HepG2 (cell line): ENCODE results near the gene SOX13. TPM values are rescaled to one million over a fixed set of nuclear protein-coding genes. Genes with fewer than 3 reads are reported as not detected.

Experiments used
- KLF12 ChIP-seq: sonication (generic); formaldehyde crosslinking; IDR thresholded peaks from 2 replicates; pipeline ENCODE4 v1.4.0; 2020; ENCODE audit warnings: missing genetic modification reagents, borderline replicate concordance
- RELA ChIP-seq: sonication (generic); formaldehyde crosslinking; IDR thresholded peaks from 2 replicates; pipeline ENCODE4 v1.4.0; 2020; ENCODE audit warnings: missing genetic modification reagents
- TBL1XR1 ChIP-seq: fragments of 150-350 bp; IDR thresholded peaks from 2 replicates; pipeline ENCODE4 v1.6.1; 2014; ENCODE audit warnings: borderline replicate concordance, low read length; ENCODE audit not compliant: partially characterized antibody
- TCF12 ChIP-seq, 2 experiments: fragments of 450-650 bp in 1 of 2; sonication (generic) in 1 of 2; formaldehyde crosslinking in 1 of 2; IDR thresholded peaks; 2 replicates each; pipeline versions ENCODE4 v1.6.1 to v1.8.0; 2017 to 2022; ENCODE audit warnings: antibody characterized with exemption in 1 of 2, mild to moderate bottlenecking in 1 of 2, missing genetic modification reagents in 1 of 2, moderate library complexity in 1 of 2
- polyA plus RNA-seq, 8 experiments: library from polyadenylated mRNA; depleted of rRNA in 3 of 8; stranded (reverse) in 7 of 8; unstranded in 1 of 8; fragments of >200 nt; fragmentation: Illumina TruSeq in 4 of 8; extraction: Trizol in 4 of 8; gene quantifications; 2 replicates each; pipeline versions ENCODE4 v1.2.1 to v1.2.3, GENCODE V29; 2011 to 2016; ENCODE audit warnings: low read depth in 4 of 8, missing spikeins in 1 of 8, mixed read lengths in 1 of 8; ENCODE audit not compliant: insufficient read depth in 1 of 8
- total RNA-seq, 5 experiments: library from RNA; depleted of rRNA; stranded (reverse); fragments of >200 nt; fragmentation: Illumina TruSeq; extraction: Trizol; gene quantifications; 2 replicates each; pipeline ENCODE4 v1.2.3, GENCODE V29; 2016; ENCODE audit warnings: low read depth in 1 of 5
- TF ChIP-seq, protein P1 (sequence below): sonication (generic); formaldehyde crosslinking; IDR thresholded peaks from 2 replicates; pipeline ENCODE4 v1.8.0; 2022; ENCODE audit warnings: missing genetic modification reagents, mild to moderate bottlenecking, borderline replicate concordance
- TF ChIP-seq, protein P2 (sequence below): sonication (generic); formaldehyde crosslinking; IDR thresholded peaks from 2 replicates; pipeline ENCODE4 v1.4.0; 2020; ENCODE audit warnings: missing genetic modification reagents, mild to moderate bottlenecking, borderline replicate concordance
- TF ChIP-seq, protein P3 (sequence below): sonication (generic); formaldehyde crosslinking; IDR thresholded peaks from one replicate; pipeline ENCODE4 v1.5.1; 2020; ENCODE audit warnings: mild to moderate bottlenecking, missing genetic modification reagents; ENCODE audit errors: not compliant biosample characterization
- TF ChIP-seq, protein P4 (sequence below), 2 experiments: sonication (generic) in 1 of 2; formaldehyde crosslinking in 1 of 2; IDR thresholded peaks; 2 replicates each; pipeline versions ENCODE4 v1.4.0 to v1.6.1; 2018 to 2020; ENCODE audit warnings: missing genetic modification reagents in 2 of 2, borderline replicate concordance in 1 of 2, low read depth in 1 of 2, mild to moderate bottlenecking in 1 of 2, missing biosample characterization in 1 of 2
- TF ChIP-seq, protein P5 (sequence below): sonication (generic); formaldehyde crosslinking; IDR thresholded peaks from 2 replicates; pipeline ENCODE4 v1.8.1; 2022; ENCODE audit warnings: low read depth, mild to moderate bottlenecking, missing genetic modification reagents

Gene SOX13
- total and polyA plus RNA-seq, 2 of the 13 experiments (the other 11 are each of a cell fraction or from before 2014, with no cell fraction given), result 13.3 to 15.8 TPM

DNA sequence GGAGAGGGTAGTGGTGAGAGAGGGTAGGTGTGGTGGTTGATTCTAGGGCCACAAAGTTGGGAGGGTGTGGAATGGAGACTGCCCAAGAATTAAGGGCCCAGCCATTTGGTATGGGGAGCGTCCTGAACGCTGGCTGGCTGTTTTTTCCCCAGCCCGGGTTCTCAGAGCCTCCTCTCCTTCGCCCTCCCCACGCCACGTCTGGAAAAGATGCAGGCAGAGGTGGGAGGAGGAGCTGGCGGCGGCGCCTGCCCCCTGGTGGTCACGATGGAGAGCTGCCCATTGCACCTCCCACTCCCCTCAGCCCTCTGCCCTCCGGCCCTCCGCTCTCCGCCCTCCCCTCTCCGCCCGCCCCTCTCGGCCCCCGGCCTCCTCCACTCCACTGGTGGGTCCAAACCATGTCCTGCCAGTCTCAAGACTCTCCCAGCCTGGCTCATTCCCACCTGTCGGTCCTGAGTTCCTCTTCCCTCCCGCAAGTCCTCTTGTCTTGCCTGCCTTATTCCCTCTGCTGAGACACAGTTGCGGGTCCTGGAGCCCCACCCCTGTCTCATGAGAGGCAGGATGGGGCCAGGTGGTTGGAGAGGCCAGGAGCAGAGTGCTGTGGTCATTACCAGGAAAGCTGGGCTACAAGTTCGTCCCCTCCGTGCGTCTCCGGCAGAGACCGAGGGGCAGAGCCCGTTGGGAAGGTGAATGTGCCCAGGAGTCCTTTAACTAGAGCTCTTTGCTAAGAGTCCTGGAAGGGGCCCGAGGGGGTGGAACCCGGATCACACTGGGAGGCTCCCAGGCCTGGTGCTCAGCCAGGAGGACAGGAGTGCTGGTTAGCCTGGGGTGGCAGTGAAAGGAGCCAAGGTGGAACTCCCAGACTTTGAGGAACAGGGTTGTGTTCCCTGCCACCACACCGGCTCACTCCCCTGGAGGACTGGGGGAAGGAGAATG lies 56.3 kb downstream of the SOX13 start (continued):
- TF ChIP-seq, protein P1, sequence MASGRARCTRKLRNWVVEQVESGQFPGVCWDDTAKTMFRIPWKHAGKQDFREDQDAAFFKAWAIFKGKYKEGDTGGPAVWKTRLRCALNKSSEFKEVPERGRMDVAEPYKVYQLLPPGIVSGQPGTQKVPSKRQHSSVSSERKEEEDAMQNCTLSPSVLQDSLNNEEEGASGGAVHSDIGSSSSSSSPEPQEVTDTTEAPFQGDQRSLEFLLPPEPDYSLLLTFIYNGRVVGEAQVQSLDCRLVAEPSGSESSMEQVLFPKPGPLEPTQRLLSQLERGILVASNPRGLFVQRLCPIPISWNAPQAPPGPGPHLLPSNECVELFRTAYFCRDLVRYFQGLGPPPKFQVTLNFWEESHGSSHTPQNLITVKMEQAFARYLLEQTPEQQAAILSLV (CRISPR knock-in tag), result peak; percentile 41; the same call in 1 of the 2 replicates
- TF ChIP-seq KLF12 (no peak), TBL1XR1 (no peak), TCF12 (IDR thresholded peaks at IDR 0.05) (no peak), TCF12 (CRISPR knock-in tag; IDR thresholded peaks at IDR 0.05) (no peak), RELA (CRISPR knock-in tag) (0 out of 2 replicates have a peak, but pooled peaks have one; percentile 23)
- TF ChIP-seq, protein P2, sequence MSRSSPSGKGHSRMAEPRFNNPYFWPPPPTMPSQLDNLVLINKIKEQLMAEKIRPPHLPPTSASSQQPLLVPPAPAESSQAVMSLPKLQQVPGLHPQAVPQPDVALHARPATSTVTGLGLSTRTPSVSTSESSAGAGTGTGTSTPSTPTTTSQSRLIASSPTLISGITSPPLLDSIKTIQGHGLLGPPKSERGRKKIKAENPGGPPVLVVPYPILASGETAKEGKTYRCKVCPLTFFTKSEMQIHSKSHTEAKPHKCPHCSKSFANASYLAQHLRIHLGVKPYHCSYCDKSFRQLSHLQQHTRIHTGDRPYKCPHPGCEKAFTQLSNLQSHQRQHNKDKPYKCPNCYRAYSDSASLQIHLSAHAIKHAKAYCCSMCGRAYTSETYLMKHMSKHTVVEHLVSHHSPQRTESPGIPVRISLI (CRISPR knock-in tag), result 0 out of 2 replicates have a peak, but pooled peaks have one; percentile 21
- TF ChIP-seq, protein P3, sequence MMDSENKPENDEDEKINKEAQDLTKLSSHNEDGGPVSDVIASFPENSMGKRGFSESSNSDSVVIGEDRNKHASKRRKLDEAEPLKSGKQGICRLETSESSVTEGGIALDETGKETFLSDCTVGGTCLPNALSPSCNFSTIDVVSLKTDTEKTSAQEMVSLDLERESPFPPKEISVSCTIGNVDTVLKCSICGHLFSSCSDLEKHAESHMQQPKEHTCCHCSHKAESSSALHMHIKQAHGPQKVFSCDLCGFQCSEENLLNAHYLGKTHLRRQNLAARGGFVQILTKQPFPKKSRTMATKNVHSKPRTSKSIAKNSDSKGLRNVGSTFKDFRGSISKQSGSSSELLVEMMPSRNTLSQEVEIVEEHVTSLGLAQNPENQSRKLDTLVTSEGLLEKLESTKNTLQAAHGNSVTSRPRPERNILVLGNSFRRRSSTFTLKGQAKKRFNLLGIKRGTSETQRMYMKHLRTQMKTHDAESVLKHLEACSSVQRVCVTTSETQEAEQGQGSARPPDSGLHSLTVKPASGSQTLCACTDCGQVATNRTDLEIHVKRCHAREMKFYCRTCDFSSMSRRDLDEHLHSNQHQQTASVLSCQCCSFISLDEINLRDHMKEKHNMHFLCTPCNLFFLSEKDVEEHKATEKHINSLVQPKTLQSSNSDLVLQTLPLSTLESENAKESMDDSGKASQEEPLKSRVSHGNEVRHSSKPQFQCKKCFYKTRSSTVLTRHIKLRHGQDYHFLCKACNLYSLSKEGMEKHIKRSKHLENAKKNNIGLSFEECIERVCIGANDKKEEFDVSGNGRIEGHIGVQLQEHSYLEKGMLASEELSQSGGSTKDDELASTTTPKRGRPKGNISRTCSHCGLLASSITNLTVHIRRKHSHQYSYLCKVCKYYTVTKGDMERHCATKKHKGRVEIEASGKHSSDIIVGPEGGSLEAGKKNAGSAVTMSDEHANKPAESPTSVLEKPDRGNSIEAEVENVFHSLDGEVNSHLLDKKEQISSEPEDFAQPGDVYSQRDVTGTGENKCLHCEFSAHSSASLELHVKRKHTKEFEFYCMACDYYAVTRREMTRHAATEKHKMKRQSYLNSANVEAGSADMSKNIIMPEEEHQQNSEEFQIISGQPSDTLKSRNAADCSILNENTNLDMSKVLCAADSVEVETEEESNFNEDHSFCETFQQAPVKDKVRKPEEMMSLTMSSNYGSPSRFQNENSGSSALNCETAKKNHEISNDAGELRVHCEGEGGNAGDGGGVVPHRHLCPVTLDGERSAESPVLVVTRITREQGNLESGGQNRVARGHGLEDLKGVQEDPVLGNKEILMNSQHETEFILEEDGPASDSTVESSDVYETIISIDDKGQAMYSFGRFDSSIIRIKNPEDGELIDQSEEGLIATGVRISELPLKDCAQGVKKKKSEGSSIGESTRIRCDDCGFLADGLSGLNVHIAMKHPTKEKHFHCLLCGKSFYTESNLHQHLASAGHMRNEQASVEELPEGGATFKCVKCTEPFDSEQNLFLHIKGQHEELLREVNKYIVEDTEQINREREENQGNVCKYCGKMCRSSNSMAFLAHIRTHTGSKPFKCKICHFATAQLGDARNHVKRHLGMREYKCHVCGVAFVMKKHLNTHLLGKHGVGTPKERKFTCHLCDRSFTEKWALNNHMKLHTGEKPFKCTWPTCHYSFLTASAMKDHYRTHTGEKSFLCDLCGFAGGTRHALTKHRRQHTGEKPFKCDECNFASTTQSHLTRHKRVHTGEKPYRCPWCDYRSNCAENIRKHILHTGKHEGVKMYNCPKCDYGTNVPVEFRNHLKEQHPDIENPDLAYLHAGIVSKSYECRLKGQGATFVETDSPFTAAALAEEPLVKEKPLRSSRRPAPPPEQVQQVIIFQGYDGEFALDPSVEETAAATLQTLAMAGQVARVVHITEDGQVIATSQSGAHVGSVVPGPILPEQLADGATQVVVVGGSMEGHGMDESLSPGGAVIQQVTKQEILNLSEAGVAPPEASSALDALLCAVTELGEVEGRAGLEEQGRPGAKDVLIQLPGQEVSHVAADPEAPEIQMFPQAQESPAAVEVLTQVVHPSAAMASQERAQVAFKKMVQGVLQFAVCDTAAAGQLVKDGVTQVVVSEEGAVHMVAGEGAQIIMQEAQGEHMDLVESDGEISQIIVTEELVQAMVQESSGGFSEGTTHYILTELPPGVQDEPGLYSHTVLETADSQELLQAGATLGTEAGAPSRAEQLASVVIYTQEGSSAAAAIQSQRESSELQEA (CRISPR knock-in tag), result peak; percentile 8
- TF ChIP-seq, protein P4, sequence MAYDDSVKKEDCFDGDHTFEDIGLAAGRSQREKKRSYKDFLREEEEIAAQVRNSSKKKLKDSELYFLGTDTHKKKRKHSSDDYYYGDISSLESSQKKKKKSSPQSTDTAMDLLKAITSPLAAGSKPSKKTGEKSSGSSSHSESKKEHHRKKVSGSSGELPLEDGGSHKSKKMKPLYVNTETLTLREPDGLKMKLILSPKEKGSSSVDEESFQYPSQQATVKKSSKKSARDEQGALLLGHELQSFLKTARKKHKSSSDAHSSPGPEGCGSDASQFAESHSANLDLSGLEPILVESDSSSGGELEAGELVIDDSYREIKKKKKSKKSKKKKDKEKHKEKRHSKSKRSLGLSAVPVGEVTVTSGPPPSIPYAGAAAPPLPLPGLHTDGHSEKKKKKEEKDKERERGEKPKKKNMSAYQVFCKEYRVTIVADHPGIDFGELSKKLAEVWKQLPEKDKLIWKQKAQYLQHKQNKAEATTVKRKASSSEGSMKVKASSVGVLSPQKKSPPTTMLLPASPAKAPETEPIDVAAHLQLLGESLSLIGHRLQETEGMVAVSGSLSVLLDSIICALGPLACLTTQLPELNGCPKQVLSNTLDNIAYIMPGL (CRISPR knock-in tag; IDR thresholded peaks at IDR 0.05; ENCODE audit: borderline replicate concordance in 1 of 2, low read depth in 1 of 2), result peak; percentile 66 to 73
- TF ChIP-seq, protein P5, sequence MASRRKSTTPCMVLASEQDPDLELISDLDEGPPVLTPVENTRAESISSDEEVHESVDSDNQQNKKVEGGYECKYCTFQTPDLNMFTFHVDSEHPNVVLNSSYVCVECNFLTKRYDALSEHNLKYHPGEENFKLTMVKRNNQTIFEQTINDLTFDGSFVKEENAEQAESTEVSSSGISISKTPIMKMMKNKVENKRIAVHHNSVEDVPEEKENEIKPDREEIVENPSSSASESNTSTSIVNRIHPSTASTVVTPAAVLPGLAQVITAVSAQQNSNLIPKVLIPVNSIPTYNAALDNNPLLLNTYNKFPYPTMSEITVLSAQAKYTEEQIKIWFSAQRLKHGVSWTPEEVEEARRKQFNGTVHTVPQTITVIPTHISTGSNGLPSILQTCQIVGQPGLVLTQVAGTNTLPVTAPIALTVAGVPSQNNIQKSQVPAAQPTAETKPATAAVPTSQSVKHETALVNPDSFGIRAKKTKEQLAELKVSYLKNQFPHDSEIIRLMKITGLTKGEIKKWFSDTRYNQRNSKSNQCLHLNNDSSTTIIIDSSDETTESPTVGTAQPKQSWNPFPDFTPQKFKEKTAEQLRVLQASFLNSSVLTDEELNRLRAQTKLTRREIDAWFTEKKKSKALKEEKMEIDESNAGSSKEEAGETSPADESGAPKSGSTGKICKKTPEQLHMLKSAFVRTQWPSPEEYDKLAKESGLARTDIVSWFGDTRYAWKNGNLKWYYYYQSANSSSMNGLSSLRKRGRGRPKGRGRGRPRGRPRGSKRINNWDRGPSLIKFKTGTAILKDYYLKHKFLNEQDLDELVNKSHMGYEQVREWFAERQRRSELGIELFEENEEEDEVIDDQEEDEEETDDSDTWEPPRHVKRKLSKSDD, result 0 out of 2 replicates have a peak, but pooled peaks have one; percentile 50
